Activated CD4-positive, alpha-beta T cell treated with anti-CD3 and anti-CD28 coated beads for 4 hours (primary cell): ENCODE data around the gene KRTAP4-11.
"Not testable (repeated sequence)": the region's sequence is repeated elsewhere in the genome, so short reads cannot be mapped to it uniquely, and the experiment has no call there.

Source experiments
- DNase-seq, 2 donors: peaks; one replicate each; pipeline ENCODE4 v3.0.0-alpha.2; 2020

The KRTAP4-11 gene

GRCh38 chr17:41123292-41123990 lies 5.3 kb upstream of the KRTAP4-11 start:
- DNase-seq, result not testable (repeated sequence)

GRCh38 chr17:41121742-41122141 lies 3.6 kb upstream of the KRTAP4-11 start:
- DNase-seq, result no peak

- DNase-seq, result not testable (repeated sequence)
Measured at GRCh38 chr17:41119696-41120690, 1.8 kb upstream of the KRTAP4-11 start.

GRCh38 chr17:41118721-41119120 lies 548 bp upstream of the KRTAP4-11 start:
- DNase-seq, result no peak

GRCh38 chr17:41116297-41116696 lies 1.9 kb downstream of the KRTAP4-11 start:
- no peak for DNase-seq

- no peak for DNase-seq
Measured at GRCh38 chr17:41111151-41111885, 6.9 kb downstream of the KRTAP4-11 start.

GRCh38 chr17:41108728-41109386 lies 9.3 kb downstream of the KRTAP4-11 start:
- DNase-seq, result not testable (repeated sequence)

- DNase-seq, result no peak
Measured at GRCh38 chr17:41107941-41108450, 10.2 kb downstream of the KRTAP4-11 start.

- DNase-seq, result not testable (repeated sequence)
Measured at GRCh38 chr17:41105347-41105746, 12.8 kb downstream of the KRTAP4-11 start, which contains the start of gene KRTAP4-9. KRTAP4-9 (plus strand) TSS chr17:41105389; CDS start chr17:41105389, 0 bp downstream.

- DNase-seq, result not testable (repeated sequence)
Measured at GRCh38 chr17:41104386-41105038, 13.7 kb downstream of the KRTAP4-11 start.

GRCh38 chr17:41103896-41104295 lies 14.3 kb downstream of the KRTAP4-11 start:
- DNase-seq, result no peak

- DNase-seq, result no peak
Measured at GRCh38 chr17:41101586-41102259, 16.4 kb downstream of the KRTAP4-11 start, which contains the start of gene KRTAP4-16. KRTAP4-16 (minus strand) TSS chr17:41102209; CDS start chr17:41102209, 0 bp downstream.

- not testable (repeated sequence) for DNase-seq
Measured at GRCh38 chr17:41099682-41100480, 18.3 kb downstream of the KRTAP4-11 start.

- DNase-seq, result no peak
Measured at GRCh38 chr17:41098481-41098880, 19.7 kb downstream of the KRTAP4-11 start.

GRCh38 chr17:41098042-41098441 lies 20.1 kb downstream of the KRTAP4-11 start, which contains the start of gene KRTAP4-8:
KRTAP4-8 (minus strand) TSS chr17:41098142; CDS start chr17:41098084, 58 bp downstream.
- DNase-seq, result no peak

GRCh38 chr17:41096055-41096454 lies 22.1 kb downstream of the KRTAP4-11 start:
- DNase-seq, result no peak

- not testable (repeated sequence) for DNase-seq
Measured at GRCh38 chr17:41088760-41089352, 29.3 kb downstream of the KRTAP4-11 start.

GRCh38 chr17:41084100-41084856 lies 33.9 kb downstream of the KRTAP4-11 start, which contains the start of gene KRTAP4-7:
KRTAP4-7 (plus strand) TSS chr17:41084150; CDS start chr17:41084207, 57 bp downstream.
- DNase-seq, result not testable (repeated sequence)
